ENCODE measurements around the gene RNF126.
"Not testable (repeated sequence)": the region's sequence is repeated elsewhere in the genome, so short reads cannot be mapped to it uniquely, and the experiment has no call there.

RNF126 gene

GRCh38 chr19:668675-669434 lies 5.8 kb upstream of the RNF126 start:
- not testable (repeated sequence) for H3K27ac ChIP-seq, H3K4me3 ChIP-seq

- not testable (repeated sequence) for H3K4me3 ChIP-seq
- peak overlapping the region in 3 of 21 experiments; percentile 6 to 25 (median 16) for H3K27ac ChIP-seq
Observed at GRCh38 chr19:666985-667573, 4.1 kb upstream of the RNF126 start.

GRCh38 chr19:664913-665443 lies 2.0 kb upstream of the RNF126 start:
- Histone ChIP-seq H3K4me3 (no peak overlapping the region), H3K27ac (peak overlapping the region in 3 of 21 experiments; percentile 19 to 62 (median 28))

- H3K27ac ChIP-seq: peak overlapping the region in 20 of 21 experiments; percentile 76 to 99 (median 92)
- H3K4me3 ChIP-seq: peak overlapping the region; percentile 31 to 100 (median 37)
Observed at GRCh38 chr19:663682-664117, 686 bp upstream of the RNF126 start.

- peak overlapping the region; percentile 76 to 100 (median 99) for H3K4me3 ChIP-seq
- H3K27ac ChIP-seq: peak overlapping the region; percentile 90 to 99 (median 97)
Observed at GRCh38 chr19:662207-662961, 630 bp downstream of the RNF126 start.

GRCh38 chr19:661427-662196 lies 1.4 kb downstream of the RNF126 start:
- H3K4me3 ChIP-seq: peak overlapping the region; percentile 76 to 100 (median 99)
- peak overlapping the region; percentile 90 to 99 (median 97) for H3K27ac ChIP-seq

GRCh38 chr19:660793-661426 lies 2.1 kb downstream of the RNF126 start:
- H3K27ac ChIP-seq: peak overlapping the region in 20 of 21 experiments; percentile 90 to 99 (median 96)

GRCh38 chr19:658916-659839 lies 3.8 kb downstream of the RNF126 start:
- peak overlapping the region in 20 of 21 experiments; percentile 22 to 99 (median 96) for H3K27ac ChIP-seq
- H3K4me3 ChIP-seq: peak overlapping the region in 5 of 7 experiments; percentile 18 to 99 (median 27)

More at GRCh38 chr19:660793-661426, 2.1 kb downstream of the RNF126 start:
- peak overlapping the region; percentile 76 to 100 (median 99) for H3K4me3 ChIP-seq

GRCh38 chr19:658059-658839 lies 4.8 kb downstream of the RNF126 start:
- Histone ChIP-seq H3K27ac (peak overlapping the region in 18 of 21 experiments; percentile 71 to 99 (median 96)), H3K4me3 (peak overlapping the region in 5 of 7 experiments; percentile 18 to 99 (median 27))

- H3K27ac ChIP-seq: peak overlapping the region in 3 of 21 experiments; percentile 87 to 96 (median 95)
- H3K4me3 ChIP-seq: no peak overlapping the region
Observed at GRCh38 chr19:657611-658010, 5.4 kb downstream of the RNF126 start.

GRCh38 chr19:656751-657559 lies 6.1 kb downstream of the RNF126 start:
- H3K27ac ChIP-seq: peak overlapping the region in 1 of 21 experiments; percentile 95
- no peak overlapping the region for H3K4me3 ChIP-seq

GRCh38 chr19:655691-656090 lies 7.3 kb downstream of the RNF126 start:
- no peak overlapping the region for H3K27ac ChIP-seq
- H3K4me3 ChIP-seq: no peak overlapping the region

- no peak overlapping the region for H3K4me3 ChIP-seq
- H3K27ac ChIP-seq: no peak overlapping the region
Observed at GRCh38 chr19:653425-653824, 9.6 kb downstream of the RNF126 start.

GRCh38 chr19:652467-653389 lies 10.3 kb downstream of the RNF126 start:
- H3K27ac ChIP-seq: no peak overlapping the region
- no peak overlapping the region for H3K4me3 ChIP-seq

- H3K27ac ChIP-seq: no peak overlapping the region
- no peak overlapping the region for H3K4me3 ChIP-seq
Observed at GRCh38 chr19:651991-652390, 11.0 kb downstream of the RNF126 start.
